ENCODE data around the gene NSFL1C. TPM values are rescaled to one million over a fixed set of nuclear protein-coding genes. Genes with fewer than 3 reads are reported as not detected.
A peak's percentile ranks its signal among the peaks of the same experiment; 100 is the strongest.

Gene NSFL1C
- total RNA-seq, 2 donors from 2014 or later = 57.7 to 63.1 TPM

- no peaks in the 10 kb centered on the region for H3K9me3 ChIP-seq (ENCODE audit: control insufficient read depth, low read length, poor library complexity, severe bottlenecking)
- Mint-ChIP-seq H3K27ac (no peak overlapping the region), H3K4me1 (no peaks in the 10 kb centered on the region), H3K27me3 (peaks cover 72% of the 10 kb centered on the region), H3K4me3 (no peak overlapping the region), H3K36me3 (ENCODE audit: low read depth) (no peaks in the 10 kb centered on the region)
- DNase-seq (no peak), ATAC-seq (no peak)
Measured at GRCh38 chr20:1493536-1493935, 26.9 kb upstream of the NSFL1C start.

GRCh38 chr20:1491860-1492642 lies 25.4 kb upstream of the NSFL1C start:
- H3K4me3 Mint-ChIP-seq = no peak overlapping the region
- H3K9me3 ChIP-seq (ENCODE audit: control insufficient read depth, low read length, poor library complexity, severe bottlenecking) = no peaks in the 10 kb centered on the region
- peaks cover 71% of the 10 kb centered on the region for H3K27me3 Mint-ChIP-seq
- no peak for ATAC-seq
- H3K4me1 Mint-ChIP-seq = no peaks in the 10 kb centered on the region
- DNase-seq = no peak
- H3K27ac Mint-ChIP-seq = no peak overlapping the region
- H3K36me3 Mint-ChIP-seq (ENCODE audit: low read depth) = no peaks in the 10 kb centered on the region

GRCh38 chr20:1491281-1491840 lies 24.7 kb upstream of the NSFL1C start, which contains the start of gene SIRPB2:
Gene SIRPB2 (minus strand): TSS chr20:1491420. CDS start chr20:1491359, 61 bp downstream.
- no peaks in the 10 kb centered on the region for H3K9me3 ChIP-seq (ENCODE audit: control insufficient read depth, low read length, poor library complexity, severe bottlenecking)
- no peak within 1 kb of the TSS for H3K27ac Mint-ChIP-seq
- no peaks in the 10 kb centered on the region for H3K4me1 Mint-ChIP-seq
- H3K4me3 Mint-ChIP-seq = no peak within 1 kb of the TSS
- ATAC-seq (no peak), DNase-seq (no peak)
- H3K27me3 Mint-ChIP-seq = peaks cover 69% of the 10 kb centered on the region
- H3K36me3 Mint-ChIP-seq (ENCODE audit: low read depth) = no peaks in the 10 kb centered on the region

GRCh38 chr20:1490643-1491195 lies 24.1 kb upstream of the NSFL1C start:
- H3K9me3 ChIP-seq (ENCODE audit: control insufficient read depth, low read length, poor library complexity, severe bottlenecking) = no peaks in the 10 kb centered on the region
- peaks cover 65% of the 10 kb centered on the region for H3K27me3 Mint-ChIP-seq
- H3K27ac Mint-ChIP-seq = no peak overlapping the region
- no peaks in the 10 kb centered on the region for H3K4me1 Mint-ChIP-seq
- H3K36me3 Mint-ChIP-seq (ENCODE audit: low read depth) = no peaks in the 10 kb centered on the region
- DNase-seq = no peak
- no peak for ATAC-seq
- H3K4me3 Mint-ChIP-seq = no peak overlapping the region

GRCh38 chr20:1489764-1490436 lies 23.3 kb upstream of the NSFL1C start:
- Mint-ChIP-seq H3K36me3 (ENCODE audit: low read depth) (no peaks in the 10 kb centered on the region), H3K27me3 (peaks cover 65% of the 10 kb centered on the region), H3K27ac (no peak overlapping the region), H3K4me3 (peak overlapping the region; percentile 36), H3K4me1 (no peaks in the 10 kb centered on the region)
- ATAC-seq = no peak
- DNase-seq = no peak
- H3K9me3 ChIP-seq (ENCODE audit: control insufficient read depth, low read length, poor library complexity, severe bottlenecking) = no peaks in the 10 kb centered on the region

- no peak for ATAC-seq
- DNase-seq = no peak
- no peak overlapping the region for H3K4me3 Mint-ChIP-seq
- no peak overlapping the region for H3K27ac Mint-ChIP-seq
- H3K36me3 Mint-ChIP-seq (ENCODE audit: low read depth) = no peaks in the 10 kb centered on the region
- peaks cover 65% of the 10 kb centered on the region for H3K27me3 Mint-ChIP-seq
- no peaks in the 10 kb centered on the region for H3K4me1 Mint-ChIP-seq
- no peaks in the 10 kb centered on the region for H3K9me3 ChIP-seq (ENCODE audit: control insufficient read depth, low read length, poor library complexity, severe bottlenecking)
Measured at GRCh38 chr20:1489325-1489724, 22.7 kb upstream of the NSFL1C start.

- Mint-ChIP-seq H3K4me3 (no peak overlapping the region), H3K27me3 (peaks cover 80% of the 10 kb centered on the region), H3K27ac (no peak overlapping the region), H3K36me3 (ENCODE audit: low read depth) (peaks cover 5% of the 10 kb centered on the region), H3K4me1 (no peaks in the 10 kb centered on the region)
- ATAC-seq (no peak), DNase-seq (no peak)
- no peaks in the 10 kb centered on the region for H3K9me3 ChIP-seq (ENCODE audit: control insufficient read depth, low read length, poor library complexity, severe bottlenecking)
Measured at GRCh38 chr20:1486566-1486965, 19.9 kb upstream of the NSFL1C start.

- Mint-ChIP-seq H3K36me3 (ENCODE audit: low read depth) (peaks cover 5% of the 10 kb centered on the region), H3K4me3 (no peak overlapping the region), H3K4me1 (no peaks in the 10 kb centered on the region), H3K27me3 (peaks cover 75% of the 10 kb centered on the region), H3K27ac (no peak overlapping the region)
- DNase-seq (no peak), ATAC-seq (no peak)
- no peaks in the 10 kb centered on the region for H3K9me3 ChIP-seq (ENCODE audit: control insufficient read depth, low read length, poor library complexity, severe bottlenecking)
Measured at GRCh38 chr20:1484438-1485116, 17.9 kb upstream of the NSFL1C start.

- DNase-seq (no peak), ATAC-seq (no peak)
- H3K9me3 ChIP-seq (ENCODE audit: control insufficient read depth, low read length, poor library complexity, severe bottlenecking) = no peaks in the 10 kb centered on the region
- Mint-ChIP-seq H3K4me3 (no peak overlapping the region), H3K4me1 (peaks cover 2% of the 10 kb centered on the region), H3K36me3 (ENCODE audit: low read depth) (peaks cover 5% of the 10 kb centered on the region), H3K27ac (no peak overlapping the region), H3K27me3 (peaks cover 73% of the 10 kb centered on the region)
Measured at GRCh38 chr20:1479831-1480595, 13.4 kb upstream of the NSFL1C start.

- Mint-ChIP-seq H3K27ac (no peak overlapping the region), H3K4me1 (peaks cover 2% of the 10 kb centered on the region), H3K27me3 (peaks cover 60% of the 10 kb centered on the region), H3K36me3 (ENCODE audit: low read depth) (peaks cover 5% of the 10 kb centered on the region), H3K4me3 (no peak overlapping the region)
- no peaks in the 10 kb centered on the region for H3K9me3 ChIP-seq (ENCODE audit: control insufficient read depth, low read length, poor library complexity, severe bottlenecking)
- no peak for DNase-seq
- no peak for ATAC-seq
Measured at GRCh38 chr20:1478566-1478965, 11.9 kb upstream of the NSFL1C start.

- Mint-ChIP-seq H3K4me1 (peaks cover 2% of the 10 kb centered on the region), H3K27me3 (peaks cover 60% of the 10 kb centered on the region), H3K36me3 (ENCODE audit: low read depth) (peaks cover 5% of the 10 kb centered on the region), H3K27ac (no peak overlapping the region), H3K4me3 (no peak overlapping the region)
- no peaks in the 10 kb centered on the region for H3K9me3 ChIP-seq (ENCODE audit: control insufficient read depth, low read length, poor library complexity, severe bottlenecking)
- no peak for DNase-seq
- no peak for ATAC-seq
Measured at GRCh38 chr20:1477896-1478490, 11.3 kb upstream of the NSFL1C start.
